NCI-H1092 treated with DMSO at 0.1 percent for 48 hours (cell line): ENCODE data around the gene AFAP1L2.

Experiments
- DNase-seq: peaks from one replicate; lab custom pipeline; 2025; lab: John Stamatoyannopoulos, UW

The AFAP1L2 gene

DNA sequence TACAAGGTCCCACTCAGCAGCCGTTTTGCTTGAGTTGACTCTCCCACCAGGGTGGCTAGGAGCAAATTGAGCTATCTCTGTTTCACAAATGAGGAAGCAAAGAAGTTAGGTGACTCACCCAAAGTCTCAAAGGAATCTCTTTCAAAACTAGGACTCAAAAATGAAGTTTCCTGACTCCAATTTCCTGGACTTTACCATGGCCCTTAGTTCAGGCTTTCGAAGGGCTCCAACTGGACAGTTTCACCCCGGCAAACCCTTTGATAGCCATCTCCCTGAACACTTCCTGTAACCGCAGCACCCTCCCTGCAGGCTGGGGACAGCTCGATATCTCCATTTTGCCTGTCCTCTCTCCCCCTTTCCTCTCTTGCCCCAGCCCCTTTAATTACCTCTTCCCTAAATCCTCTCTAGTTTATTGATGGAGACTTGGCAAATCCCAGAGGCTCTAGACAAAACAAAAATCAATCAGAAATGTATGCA is 4.7 kb upstream of the AFAP1L2 start:
- no peak for DNase-seq

DNA sequence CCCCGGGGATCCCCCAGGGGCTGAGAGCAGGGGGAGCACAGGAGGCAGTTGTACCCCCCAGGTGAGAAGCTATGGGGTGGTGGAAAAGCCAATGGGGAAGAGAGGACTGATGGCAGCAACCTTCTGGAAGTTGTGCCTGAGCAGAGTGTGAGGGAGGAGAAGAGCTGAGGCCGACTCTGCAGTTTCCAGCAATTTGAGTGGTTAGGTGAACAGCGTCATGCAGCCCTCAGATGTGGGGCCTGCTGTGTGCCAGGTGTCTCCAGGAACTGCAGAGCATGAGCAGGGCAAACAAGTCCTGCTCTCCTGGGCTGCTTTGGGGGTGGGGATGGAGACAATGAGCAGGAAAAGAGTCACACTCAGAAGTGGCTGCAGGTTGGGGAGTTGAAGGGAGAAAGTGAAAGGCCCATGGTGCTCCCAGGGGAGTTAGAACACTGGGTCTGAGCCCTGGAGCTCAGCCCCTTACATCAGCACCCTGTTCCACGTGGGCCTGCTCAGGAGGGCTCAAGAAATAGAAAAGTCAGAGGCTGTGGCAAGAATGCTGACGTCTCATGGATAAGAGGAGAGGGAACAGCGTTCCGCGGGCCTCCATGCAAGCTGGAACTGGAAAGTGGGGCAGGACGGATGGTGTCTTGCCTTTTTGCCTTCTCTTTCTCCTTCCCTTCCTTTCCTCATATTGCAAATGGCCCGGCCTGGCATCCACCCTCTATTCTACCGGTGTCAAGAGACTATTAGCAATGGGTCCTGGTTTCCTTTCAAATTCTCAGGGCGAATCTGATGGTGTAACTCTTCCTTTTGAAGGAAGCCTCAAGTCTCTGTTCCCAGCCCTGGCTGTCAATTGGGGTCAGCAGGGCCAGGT is 4.0 kb upstream of the AFAP1L2 start:
- DNase-seq, result no peak

DNA sequence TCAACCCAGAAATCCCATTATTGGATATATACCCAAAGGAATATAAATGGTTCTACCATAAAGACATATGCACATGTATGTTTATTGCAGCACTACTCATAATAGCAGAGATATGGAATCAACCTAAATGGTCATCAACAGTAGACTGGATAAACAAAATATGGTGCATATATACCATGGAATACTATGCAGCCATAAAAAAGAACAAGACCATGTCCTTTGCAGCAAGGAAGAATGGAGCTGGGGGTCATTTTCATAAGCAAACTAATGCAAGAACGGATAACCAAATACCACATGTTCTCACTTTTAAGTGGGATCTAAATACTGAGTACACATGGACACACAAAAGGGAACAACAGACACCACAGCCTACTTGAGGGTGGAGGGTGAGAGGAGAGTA is 2.2 kb upstream of the AFAP1L2 start:
- no peak for DNase-seq

DNA sequence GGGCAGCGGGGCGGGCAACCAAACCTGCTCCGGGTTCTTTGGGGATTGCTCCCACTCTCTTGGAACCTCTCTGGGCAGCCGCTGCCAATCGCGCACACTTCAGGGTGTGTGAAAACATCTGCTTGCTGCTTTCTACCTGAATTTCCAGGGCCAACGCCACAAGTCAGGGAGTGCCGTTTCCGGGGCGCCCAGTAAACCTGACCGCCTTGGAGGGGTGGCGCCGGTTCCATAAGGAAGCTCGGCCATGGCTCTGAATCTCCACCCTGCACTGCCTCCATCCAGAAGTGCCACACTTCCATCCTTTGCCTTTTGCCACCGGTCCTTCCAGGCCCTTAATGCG is 679 bp upstream of the AFAP1L2 start:
- DNase-seq, result no peak

DNA sequence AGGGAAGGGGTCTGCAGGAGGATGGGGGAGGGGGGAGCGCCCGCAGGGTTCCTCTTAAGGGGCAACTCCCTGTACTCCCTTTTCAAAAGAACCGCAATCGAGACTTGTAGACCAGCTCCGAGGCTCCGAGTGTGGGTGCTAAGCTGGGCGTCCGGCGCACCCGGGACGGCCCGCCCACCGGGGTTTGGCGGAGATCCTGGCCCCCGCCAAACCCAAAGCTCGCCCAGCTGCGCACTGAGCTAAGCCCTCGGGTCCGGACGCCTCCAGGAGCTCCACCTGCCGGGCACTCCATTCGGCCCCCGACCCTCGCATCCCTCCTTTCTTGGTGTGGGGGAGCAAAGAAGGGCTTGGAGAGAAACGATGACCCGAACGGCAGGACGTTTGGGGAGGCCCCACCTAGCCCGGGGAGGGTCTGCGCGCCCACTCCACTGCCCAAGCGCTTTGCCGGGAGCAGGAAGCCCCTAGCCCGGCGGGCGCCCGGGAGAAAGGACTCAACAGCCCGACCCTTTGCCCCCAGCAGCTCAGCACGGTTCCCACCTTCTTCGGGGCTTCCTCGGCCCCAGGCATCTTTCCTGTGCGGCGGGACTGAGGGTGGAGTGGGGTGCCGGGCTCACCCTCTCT is 651 bp downstream of the AFAP1L2 start:
- no peak for DNase-seq

DNA sequence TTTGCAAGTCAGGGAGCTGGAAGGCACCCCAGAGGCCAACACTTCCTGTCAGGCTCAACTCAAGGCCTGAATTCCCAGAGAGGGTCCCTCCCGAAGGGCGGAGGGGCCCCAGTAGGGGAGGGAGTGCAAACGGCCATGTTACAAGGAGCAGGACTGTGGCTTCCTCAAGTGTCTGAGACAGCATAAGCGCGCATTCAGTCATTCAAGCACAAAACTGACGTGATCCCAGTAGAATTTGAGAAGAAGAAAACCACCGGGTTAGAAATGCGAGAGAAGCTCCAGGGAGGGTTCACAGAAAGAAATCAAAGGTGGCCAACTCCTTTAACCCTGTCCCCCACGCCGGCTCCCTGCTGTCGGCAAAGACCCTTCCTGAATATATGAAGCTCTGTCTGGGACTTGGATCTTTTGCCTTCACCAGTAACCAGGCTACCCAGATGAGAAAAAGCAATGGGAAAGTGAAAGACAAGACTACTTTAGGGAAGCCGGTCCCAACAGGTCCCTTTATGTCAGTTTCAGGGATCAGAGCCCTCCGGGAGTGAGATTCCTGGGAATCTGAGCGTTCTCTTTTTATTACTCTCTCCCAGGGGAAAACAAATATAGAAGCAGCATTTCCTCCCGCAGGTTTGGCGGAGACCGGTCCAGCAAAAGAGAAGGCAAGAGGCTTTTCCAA is 1.3 kb downstream of the AFAP1L2 start:
- no peak for DNase-seq

DNA sequence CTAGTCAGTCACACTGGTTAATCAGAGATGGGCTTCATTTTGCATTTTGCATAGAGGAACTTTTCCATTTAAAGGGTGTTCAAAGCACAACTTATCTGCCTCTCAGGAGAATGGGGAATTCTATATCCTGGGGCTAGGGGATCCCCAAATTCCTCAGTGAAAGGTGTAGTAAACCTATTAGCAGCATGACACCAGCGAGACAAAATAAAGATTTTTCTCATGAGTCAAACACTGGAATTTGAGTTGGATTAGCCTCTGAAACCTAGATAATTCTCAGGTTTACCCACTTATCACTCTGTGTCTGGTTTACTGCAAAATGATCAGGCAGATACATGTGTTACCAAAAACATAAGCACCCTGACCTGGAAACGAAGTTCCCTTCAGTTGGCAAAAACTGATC is 2.1 kb downstream of the AFAP1L2 start:
- no peak for DNase-seq

DNA sequence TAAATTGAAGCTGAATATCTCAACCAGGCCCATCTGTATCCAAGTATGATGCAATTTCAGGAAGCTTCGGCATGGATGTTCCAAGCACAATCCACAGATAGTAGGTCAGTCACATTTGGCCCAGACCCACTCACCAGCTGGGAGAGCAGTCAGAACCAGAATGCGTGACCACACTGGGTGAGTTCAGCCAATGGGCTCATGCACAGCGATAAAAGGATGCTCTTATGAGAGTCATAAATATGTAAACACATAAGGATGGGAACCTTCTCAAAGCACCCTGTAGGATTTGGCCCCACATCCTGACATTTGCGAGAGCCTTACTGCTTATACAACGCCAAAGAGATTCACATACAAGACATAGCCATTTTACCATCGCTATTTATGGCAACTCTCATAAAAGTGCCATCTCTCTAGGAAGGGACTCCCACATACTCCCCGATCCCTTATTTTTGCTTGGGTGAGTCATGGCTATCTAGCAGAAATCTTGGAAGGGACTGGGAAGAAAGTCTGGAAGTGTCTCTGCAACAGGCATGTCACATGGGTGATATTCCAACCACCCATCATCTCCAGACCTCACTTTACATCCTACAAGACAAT is 3.0 kb downstream of the AFAP1L2 start:
- no peak for DNase-seq

DNA sequence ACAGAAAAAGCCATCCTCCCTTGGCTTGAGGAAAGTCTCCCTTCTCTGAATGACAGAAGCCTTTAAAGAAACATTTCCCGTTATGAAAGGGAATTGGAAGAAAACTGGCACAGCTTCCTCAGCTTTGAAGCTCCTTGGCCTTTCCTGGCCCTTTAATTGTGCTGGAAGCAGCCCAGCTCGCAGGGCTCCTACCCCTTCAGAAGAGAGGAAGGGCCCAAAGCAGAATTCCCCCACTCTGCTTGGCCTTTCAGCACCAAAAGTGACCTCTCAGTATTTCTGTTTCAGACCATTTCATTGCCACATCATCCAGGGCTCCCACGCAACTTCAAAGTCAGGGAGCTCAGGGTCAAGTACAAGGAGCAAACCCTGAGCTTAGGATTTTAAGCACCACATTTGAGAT is 4.2 kb downstream of the AFAP1L2 start:
- no peak for DNase-seq

DNA sequence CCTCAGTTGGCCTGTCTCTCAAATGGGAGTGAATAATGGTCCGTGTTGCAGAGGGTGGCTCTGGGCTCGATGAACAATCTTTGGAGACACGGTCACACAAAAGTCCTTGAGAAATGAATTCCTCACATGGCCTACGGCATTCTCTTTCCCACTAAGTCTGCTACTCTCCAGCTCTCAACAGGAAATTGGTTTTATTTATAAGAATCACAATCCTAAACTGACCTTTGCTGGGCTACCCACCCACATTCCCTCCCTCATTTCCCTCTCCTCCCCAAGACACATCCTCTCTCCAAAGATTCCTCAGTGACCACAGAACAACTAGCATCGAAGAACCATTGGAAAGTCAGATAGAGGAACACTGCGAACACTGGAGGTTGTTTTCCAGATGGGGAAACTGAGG is 4.7 kb downstream of the AFAP1L2 start:
- no peak for DNase-seq

DNA sequence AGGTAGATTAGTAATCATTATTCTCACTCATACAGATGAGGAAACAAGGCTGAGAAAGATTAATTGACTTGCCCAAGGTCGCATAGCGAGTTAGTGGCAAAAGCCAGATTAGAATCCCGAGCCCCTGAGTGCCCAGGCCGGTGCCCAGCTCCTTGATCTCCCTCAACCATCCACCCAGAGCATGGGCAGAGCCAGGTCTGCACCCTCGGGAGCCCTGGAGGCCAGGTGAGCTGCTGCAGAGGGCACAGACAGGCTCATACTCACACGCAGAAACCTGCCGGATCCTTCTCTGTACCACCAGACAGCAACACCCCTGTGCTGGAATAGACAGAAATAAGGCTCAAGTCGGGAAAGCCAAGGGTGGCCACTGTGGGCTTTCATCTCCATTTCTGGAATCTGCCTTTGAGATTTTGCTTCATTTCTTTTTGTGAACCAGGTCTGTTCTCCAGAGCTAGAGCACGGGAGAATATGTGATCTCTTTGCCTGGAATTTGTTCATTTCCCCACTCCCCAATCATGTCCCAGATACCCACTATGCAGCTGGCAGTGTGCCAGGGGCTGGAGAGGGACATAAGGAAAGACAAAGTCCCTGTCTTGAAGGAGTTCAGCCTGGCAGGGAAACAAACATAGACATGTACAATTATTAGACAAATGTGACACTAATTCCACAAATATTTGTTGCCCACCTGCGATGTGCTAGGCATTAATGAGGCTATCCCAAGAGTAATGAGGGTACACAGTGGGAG is 5.5 kb downstream of the AFAP1L2 start:
- no peak for DNase-seq

DNA sequence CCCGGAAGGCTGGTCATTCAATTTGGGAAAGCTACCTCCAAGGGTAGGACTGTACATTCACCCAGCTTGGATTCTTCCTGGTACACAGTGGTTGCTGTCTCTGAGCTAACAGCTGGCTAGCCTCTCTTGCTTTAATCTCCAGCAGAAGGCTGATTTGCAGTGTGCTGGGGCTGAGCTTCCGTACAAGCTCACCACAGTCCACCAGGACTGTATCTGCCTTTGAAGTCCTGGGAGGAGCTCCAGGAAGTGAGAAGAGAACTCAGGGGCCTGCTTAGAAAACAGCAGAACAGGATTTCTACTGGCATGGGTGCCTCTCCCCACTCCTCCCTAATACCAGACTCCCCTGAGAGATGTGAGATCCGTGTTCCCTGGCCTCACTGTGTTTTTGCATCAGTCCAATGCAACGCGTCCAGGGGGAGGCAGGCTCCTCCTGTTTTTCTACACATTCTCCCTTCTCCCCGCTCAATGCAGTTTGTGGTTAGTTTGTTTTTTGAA is 6.6 kb downstream of the AFAP1L2 start:
- DNase-seq, result no peak

DNA sequence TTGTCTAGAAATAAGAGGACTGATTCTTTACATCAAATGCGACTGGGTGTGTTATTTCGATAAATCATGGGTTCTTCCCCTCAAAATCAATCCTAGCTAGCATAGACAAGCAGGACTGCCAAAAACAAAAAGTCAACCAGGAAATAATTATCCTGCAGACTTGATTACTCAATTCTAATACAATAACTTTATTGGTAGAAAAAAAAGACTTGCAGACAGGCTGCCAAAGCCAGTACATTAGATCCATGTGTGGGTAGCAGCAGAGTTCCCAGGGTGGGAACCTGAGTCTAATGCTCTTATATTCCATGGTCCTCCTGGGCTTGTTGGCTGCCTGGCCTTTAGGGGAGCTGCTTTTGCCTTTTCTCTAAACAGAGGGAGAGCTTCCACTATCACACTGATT is 7.8 kb downstream of the AFAP1L2 start:
- no peak for DNase-seq

DNA sequence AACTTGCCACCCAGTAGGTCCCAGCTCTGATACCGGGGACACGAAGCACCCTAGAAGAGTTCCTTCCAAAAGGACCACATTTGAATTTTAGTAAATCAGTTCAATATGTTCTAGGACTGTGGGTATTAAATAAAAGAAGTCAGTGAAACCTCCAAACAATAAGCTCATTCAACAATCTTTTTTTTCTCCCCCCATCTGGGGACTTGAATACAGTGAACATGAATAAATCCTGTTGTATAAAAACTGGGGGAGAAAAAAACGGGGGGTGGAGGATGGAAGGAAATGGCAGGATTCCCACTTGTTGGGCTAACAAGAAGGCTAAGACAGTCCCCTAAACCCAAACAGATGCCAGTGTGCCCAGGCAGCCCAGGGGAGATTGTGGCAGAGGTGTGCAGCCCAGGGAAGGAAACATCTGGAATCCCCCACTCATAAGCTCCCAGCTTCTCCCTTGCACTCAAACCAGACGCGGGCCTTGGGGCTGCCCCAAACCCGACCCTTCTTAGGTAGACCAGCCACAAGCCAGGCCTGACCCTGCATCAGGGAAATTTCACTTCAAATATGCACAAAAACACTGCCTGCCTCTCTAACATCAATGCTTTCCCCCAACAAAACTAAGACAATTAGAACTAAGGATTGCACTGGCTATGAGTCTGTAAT is 8.8 kb downstream of the AFAP1L2 start:
- no peak for DNase-seq

DNA sequence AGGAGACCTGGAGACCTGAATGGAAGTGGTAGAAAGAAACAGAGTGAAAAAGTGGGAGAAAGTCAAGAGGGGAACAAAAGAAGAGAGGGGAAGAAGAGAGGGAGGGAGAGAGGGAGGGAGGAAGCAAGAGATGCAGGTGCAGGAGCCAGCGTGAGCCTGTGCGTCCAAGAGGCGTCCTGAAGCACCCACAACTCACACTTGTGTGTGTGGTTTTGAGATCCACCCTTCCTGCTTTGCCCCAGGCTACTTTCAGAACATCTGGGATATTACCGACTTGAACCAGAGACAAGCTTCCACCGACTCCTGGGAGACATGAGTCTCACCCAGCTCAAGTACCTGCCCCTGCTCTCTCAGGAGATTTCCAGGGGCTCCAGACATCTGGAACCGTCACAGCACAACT is 9.8 kb downstream of the AFAP1L2 start:
- DNase-seq, result no peak

DNA sequence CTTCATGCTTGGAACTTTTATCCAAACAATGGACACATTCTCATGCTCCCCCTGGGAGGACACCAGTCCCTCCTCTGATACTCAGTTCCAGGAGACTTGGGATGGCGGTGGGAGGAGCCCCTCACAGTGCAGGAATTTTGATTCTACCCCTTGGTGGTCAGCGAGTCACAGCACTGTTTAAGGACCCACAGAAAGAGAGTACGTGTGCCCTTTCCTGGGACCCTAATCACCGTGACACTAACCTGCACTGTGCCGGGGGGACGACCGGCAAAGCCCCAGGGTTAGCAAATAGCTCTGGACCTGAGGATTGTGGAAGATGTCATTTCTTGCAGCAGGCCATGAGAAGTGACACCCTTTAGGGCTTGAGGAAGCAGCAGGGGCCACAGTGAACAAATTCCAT is 10.4 kb downstream of the AFAP1L2 start:
- no peak for DNase-seq

DNA sequence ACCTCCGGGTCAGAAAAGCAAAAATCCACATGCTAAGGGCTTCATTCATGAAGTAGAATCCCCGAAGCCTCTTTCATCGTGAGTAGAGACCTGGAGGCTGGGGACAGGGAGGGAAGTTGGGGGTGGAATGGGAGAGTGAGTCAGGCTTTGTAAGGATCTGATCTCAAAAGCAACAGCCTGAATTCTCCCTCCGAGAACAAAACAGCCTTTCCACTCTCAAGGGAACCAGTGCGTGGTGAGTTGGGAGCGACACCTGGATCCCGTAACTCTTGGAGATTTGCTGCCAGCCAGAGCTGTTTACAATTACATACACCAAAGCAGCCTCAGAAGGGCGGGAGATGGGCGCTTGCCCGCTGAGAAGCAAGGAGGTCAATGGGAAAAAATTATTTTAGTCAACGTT is 10.8 kb downstream of the AFAP1L2 start:
- no peak for DNase-seq

DNA sequence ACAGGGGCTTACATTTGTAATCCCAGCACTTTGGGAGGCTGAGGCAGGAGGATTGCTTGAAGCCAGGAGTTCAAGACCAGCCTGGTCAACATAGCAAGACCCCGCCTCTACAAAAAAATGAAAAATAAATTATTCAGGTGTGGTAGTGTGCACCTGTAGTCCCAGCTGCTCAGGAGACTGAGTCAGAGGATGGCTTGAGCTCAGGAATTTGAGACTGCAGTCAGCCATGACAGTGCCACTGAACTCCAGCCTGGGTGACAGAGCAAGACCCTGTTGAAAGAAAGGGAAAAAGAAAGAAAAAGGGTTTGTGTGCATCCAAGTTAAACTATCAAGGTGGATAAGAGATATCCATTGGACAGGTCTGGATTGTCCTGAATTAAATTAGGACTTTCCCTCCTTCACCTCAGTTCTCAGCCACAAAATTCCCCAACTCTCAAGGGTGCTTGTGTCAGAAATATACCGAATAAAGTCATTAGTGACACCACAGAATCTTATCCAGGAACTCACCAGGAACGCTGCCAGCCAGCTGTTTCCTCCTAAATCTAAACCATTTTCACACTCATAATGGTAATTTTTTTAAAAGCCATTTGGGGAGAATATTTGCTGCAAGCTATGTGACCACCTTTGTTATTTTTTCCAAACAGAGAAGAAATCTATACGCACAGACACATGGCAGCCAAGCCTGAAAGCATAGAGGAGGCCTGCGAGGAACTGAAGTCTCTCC is 12.0 kb downstream of the AFAP1L2 start:
- DNase-seq, result no peak

DNA sequence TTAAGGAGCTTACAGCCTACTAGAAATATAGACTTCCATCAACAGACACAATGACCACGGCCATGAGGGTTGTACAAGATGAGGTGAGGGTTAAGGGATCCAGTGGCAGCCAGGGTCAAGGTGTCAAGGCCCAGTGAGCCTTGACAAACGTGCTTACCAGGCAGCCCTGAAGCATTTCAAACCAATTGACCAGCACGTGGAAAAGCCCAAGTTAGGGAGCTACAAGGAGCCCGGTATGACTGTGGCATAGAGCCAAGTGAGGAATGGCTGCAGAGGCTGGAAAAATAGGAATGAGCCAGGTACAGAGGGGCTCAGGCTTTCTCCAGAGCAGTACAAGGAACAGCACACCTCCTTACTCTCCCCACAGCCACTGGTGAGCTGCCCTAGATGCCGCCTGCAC is 12.7 kb downstream of the AFAP1L2 start:
- no peak for DNase-seq

DNA sequence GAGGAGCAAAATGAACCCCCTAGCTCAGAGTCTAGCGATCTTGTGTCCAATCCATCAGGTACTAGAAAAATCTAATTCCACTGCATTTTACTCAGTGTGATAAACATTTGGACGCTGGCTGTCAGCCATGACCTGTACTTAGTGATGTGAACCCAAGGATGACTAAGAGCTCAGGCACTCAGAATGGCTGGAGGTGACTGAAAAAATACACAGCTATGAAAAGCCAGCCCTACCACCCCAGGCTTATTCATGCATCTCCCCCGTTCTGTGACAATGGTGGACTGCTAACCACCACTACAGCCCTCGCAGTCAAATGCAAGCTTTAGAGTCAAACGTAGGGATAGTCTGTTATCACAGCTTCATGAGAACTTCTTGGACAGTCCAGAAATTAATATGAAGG is 14.9 kb downstream of the AFAP1L2 start:
- DNase-seq, result no peak

DNA sequence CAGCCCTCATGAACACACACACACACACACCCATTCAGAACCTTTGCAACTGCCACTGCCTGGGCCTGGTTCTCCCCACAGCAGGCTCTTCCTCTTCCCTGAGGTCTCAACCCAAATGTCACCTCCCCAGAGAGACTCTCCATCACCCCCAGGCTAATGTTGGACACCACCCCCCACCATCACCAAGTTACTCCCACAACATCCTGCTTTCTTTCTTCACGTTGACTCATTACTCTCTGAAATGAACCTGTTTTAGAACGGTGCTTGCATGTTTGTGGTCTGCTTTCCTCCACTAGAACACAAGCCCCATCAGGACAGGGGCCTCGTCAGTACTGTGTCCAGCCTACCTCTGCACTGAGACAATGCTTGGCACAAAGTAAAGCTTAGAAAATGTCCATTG is 16.0 kb downstream of the AFAP1L2 start:
- DNase-seq, result no peak
